Fibroblast of gingiva (primary cell): ENCODE data around the gene C10orf90.
"Not testable (repeated sequence)": the region's sequence is repeated elsewhere in the genome, so short reads cannot be mapped to it uniquely, and the experiment has no call there.

Experiments used
- DNase-seq: peaks from one replicate; pipeline ENCODE4 v3.0.0-alpha.2; 2011; ENCODE audit warnings: low read depth

The C10orf90 gene

DNA sequence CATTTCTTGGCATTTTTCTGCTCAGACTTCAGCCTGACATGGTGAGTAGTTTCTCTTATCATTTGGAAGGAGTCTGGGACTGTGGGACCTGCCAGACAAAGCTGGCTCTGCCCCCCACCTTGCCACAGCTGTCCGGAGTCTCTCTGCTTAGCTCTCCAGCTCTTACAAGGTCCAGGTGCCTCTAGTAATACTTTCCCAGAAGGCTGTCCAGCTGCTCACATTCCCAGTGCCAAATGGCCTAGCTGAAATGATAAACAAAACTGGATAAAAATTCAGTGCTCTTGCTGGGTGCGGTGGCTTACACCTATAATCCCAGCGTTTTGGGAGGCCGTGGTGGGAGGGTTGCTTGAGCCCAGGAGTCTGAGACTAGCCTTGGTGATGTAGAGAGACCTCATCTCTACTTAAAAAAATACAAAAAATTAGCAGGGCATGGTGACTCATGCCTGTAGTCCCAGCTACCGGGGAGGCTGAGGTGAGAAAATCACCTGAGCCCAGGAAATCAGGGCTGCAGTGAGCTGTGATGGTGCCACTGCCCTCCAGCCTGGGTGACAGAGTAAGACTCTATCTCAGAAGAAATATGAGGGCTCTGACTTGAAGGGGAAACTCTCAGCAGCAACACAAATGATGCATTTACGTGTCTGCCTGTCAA, 86.8 kb downstream of the C10orf90 start:
- DNase-seq, result no peak

DNA sequence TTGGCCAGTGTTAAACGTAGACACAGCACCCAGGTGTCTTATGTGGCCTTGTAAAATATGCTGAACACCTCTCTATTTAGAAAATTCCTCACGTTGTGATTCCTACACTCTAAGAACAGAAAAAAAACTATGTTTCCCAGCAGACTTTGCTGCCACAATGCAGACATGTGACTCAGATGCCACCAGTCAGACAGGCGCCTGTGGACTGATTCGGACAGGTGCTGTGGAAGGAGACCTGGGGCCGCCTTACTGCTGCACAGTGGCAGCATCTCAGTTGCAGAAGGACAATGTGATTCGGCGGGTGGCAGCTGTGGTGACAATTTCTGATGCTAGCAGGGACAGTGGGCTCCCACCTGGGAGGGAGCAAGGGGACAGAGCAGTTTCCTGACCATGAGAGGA, 88.8 kb downstream of the C10orf90 start:
- no peak for DNase-seq

DNA sequence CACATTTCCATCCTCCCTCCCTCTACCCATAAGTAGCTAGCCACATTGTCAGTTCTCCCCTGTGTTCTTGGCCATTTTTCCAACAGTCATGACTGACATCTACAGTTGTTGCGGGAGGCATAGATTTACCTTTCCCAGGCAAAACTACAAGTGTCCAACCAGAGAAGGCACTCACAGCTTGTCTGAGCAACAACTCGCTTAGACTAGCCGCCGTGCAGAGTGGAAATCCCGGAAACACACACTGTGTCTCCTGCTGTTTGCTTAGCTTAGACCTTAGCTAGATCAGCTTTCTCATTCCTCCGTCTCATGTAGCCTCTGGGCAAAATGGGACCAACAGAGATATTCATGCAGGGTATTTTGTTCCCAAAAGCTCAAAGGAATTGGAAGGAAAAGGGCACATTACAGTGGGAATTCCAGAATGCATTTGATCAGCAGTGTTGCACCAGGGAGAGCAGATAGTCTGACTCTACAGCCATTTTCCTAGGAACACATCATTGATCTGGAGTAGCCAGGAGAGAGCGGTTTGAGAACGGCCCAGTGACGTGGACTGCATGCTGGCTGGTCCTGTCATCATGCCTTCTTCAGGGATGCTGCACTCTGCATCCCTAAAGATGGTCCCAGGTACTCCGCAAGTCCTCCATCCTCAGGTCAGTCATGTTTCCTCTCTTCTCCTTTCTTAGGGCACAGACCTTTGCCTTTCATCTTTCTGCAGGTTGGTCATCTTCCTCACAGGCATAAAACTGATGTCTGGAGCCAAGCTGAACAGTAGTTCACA, 89.4 kb downstream of the C10orf90 start:
- DNase-seq, result no peak

DNA sequence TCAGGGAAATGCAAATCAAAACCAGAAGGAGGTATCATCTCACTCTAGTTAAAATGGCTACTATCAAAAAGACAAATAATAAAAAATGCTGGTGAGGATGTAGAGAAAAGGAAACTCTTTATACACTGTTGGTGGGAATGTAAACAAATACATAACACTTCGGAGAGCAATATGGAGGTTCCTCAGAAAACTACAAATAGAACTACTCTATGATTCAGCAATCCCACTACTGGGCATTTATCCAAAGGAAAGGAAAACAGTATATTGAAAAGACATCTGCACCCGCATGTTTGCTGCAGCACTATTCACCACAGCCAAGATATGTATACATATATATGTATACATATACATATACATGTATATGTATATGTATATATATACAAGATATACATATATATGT, 94.2 kb downstream of the C10orf90 start:
- DNase-seq, result no peak

DNA sequence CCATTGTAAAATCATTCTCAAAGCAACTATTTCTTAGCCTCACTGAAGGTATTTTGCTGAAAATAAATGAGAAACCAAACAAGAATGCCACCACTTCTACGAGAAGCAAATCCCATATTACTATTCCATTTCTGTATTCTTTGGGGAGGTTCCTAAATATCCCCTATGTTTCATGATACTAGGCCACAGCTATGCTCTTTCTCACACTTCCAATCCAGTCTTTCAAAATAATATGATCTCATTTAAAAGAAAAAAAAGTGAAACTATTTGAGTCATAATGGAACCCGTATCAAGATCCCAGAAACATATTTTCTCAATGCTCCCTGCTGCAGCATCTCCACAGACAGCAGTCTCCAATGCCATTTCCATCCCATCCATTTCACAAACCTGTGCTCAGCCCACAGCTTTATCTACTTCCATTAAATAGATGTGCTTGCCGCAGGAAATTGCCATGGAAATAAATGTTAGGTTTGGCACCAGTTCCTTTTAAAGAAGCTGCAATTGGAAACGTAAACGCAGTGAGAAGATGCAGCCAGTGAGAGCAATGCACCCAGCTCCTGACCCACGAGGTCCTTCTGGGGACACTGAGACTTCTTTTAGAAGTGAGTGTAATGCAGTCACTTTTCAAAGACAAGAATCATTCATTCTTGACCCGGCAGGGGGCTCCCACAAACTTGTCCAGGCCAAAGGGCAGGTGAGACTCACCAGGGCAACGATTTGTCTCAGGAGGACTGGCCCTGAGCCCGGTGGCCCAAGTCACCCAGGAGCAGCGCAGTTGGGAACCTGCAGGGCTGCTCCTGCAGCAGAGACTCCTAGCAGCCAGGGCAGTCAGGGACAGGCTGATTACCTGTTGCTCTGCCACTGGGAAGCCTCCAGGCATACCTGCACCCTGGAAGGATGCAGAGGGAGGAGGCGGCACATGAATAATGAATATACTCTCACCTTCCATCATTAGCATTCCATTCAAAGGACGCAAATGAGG, 99.6 kb downstream of the C10orf90 start:
- no peak for DNase-seq

DNA sequence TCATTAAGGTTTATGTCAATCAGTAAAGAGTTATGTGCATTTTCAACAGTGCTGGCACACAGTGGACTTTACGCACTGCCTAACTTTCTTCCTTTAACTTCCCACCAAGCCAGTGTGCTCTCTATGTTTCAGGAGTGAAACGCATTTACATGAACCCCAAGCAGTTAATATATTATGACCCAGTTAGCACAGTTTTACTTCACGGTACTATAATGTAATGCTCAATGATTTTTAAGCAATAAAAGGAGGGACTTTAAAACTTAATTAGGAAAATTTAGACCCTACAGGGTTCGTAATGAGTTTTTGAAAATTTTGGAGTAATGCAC, 100.3 kb downstream of the C10orf90 start:
- DNase-seq, result no peak

DNA sequence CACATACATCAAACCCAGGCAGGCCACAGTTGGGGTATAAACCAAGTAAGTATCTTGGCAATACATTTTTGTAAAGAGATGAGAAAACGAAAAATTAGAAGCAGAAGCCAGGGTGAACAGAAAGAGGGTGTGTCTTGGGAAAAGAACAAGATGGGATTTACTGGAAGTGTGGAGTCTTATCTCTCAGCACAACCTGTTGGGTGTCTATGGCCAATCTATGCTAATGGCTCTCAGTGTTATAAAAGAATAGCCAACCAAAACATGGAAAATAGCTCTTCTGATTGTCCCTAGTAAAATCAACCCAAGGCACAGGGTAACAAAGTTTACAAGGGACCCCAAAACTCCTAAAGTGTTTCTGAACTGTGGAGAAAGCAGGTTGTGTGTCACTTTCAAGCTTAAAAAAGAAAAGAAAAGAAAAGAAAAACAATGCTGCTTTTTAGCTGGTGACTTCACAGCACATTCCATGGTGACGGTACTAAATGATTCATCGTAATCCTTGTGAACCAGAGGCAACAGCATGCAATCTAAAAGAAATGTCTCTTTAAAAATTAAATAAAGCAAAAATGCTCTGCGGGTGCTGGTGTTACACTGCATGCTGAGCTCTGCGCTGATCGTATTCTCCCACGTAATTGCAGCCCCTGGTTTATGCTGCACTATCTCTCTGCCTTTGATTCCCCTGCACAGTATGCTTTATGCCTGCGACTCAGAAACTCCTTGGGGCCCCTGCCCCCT, 100.8 kb downstream of the C10orf90 start:
- peak; percentile 57 for DNase-seq

DNA sequence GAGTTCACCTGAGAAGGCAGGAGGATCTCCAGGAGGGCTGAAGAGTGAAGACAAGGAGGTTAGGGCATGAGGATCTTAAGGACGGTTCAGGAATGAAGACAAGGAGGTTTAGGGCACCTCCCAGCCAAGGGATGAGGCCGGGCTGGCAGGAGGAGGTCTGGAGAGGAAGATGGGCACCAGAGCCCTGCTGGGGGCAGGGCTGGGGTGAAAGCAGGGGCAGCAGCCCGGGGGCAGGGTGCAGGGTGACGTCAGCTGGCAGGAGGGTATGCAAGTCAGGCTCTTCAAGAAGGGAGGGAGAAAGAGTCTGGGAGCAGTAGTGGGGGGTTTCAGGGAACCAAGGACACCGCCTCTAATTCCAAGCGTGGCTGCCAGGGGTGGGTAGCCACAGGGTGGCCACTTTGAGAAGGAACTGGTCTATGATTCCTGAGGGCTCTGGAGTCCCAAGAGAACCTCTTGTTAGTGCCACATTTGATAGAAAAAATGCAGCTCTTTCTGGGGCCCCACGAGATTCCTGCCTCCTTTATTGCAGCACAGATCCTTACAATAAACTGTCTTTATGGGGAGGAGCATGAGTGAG, 101.6 kb downstream of the C10orf90 start:
- DNase-seq, result no peak

DNA sequence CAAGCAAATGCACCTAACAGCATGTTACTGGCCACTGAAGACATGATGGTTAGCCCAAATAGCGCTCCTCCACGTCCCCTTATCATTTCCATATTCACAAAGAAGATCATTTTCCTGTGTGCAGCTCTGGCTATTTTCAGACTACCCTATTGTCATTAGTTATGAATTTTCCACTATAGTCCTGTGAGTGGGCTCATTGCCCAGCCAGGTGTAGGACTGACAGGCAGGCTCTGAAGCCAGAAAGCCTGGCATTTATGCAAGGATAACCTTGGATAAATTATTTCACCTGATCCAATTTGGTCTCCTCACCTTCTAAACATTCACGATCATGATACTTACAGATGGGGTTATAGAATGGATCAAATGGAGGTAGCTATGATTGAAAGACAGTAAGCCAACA, 104.6 kb downstream of the C10orf90 start:
- no peak for DNase-seq

DNA sequence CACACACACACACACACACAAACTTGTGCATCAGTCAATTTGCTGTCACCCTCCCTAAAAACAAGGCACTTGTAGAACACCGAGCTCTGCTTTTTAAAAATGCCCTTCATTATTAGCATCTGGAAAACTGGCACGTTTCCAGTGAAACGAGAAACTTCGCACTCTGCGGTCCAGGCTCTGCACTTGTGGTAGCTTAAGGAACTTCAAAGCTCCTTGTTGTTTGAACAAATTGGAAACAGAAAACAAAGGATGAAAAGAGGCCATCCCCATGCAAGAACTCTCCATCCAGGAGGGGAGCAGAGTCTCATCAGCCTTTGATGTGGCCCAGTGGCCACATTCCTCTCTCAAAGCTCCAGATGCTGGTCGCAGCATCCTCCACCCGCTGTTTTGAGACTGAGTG, 105.1 kb downstream of the C10orf90 start:
- DNase-seq, result no peak

DNA sequence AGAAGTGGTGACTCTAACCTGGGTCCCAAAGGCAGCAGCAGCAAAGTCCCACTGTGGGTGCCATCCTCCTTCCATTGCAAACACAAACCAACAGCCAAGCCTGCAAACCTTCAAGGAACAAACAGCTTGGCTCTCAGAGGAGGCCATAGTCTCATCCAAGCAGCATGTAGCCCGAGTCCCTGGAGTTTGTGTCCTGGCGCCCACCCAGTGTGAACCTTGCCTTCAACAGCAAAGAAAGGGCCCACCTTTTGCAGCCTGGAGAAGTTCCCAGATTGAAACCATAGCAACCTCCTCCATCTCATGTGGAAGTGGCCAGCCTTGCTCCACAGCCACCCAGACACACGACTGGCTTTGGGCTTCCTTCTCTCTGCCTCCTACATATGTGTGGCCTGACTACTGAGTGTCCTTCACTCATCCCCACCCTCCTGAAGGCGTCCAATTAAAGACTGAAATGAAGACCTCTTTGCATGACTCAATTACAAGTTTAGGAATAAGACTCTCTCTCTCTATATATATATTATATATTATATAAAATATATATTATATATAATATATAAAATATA, 106.1 kb downstream of the C10orf90 start:
- DNase-seq, result no peak

DNA sequence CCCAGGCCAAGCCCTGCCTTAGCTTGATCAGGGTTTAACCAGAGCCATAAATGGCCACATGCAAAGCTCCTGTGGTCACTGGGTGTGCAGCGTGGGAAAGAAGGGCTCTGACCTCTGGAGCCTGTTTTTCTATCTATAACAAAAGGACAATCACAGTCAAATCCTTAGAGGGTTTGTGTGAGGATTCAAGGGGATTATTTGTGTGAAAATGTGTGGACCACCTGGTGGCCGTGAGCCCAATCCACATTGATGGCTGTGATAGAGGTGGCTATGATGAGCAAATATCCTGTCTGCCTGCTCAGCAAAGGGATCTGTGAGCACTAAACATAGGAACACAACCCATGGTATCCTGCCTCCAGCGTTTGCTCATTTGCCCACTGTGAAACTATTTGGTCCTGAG, 107.1 kb downstream of the C10orf90 start:
- no peak for DNase-seq

DNA sequence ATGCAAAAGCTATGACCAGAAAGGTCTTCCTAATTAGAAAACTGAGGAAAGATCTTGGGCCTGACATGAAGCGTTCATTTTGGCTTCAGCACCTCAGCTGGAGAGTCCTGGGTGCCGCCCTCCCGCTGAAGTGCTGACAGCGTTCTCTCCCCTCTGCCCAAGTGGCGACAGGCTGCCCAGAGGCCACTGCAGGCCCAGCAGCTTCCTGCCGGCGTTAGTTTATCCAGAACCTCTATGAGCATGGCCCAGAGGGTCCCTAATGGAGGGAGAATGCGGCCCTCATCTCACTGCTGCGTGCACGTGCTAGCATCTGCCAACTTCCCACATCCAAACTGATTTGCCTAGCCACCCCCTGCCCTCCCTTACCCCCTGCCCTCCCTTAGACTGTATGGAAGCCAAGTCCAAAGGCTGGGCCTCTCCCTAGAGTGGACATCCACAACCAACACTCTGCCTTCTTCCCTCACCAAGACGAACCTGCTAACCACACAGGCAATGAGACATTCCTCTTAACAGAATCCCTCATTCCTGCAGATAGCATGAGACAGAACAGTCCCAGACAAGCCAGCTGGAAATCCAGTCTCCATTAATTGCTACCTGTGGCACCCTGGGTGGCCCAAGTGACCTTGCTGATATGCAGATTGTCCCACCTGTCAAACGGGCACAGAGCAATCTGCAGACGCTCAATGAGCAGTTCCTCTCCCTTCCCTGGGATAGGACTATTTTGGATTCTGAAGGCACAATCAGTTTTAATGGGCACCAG, 108.4 kb downstream of the C10orf90 start:
- no peak for DNase-seq

DNA sequence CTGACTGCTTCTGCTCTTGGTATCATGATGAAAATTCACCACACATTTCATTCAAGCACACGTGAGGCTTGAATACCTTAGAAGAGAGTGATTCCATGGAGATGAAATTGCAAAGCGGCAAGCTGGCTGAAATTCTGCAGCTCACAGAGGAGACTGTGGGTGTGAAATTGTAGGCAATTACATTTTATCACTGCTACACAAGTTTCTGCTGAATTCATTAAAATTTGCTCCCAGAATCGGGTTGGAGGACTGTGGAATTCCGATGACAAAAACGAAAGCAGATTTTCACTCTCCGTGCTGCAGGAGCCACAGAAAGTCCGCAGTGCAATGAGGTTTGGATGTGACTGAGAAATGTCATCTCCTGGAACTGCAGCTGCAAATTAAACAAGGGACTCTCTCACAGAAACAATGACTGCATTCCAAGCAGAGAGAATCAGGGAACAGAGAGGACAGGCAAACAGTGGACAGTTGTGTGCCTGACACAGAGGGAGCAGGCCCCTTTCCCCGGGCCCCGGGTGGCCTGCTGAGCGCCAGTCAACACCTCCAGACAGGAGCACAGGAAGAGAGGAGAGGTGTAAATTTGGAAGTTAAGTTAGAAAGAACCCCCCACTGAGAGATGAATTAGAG, 109.1 kb downstream of the C10orf90 start:
- DNase-seq, result no peak

DNA sequence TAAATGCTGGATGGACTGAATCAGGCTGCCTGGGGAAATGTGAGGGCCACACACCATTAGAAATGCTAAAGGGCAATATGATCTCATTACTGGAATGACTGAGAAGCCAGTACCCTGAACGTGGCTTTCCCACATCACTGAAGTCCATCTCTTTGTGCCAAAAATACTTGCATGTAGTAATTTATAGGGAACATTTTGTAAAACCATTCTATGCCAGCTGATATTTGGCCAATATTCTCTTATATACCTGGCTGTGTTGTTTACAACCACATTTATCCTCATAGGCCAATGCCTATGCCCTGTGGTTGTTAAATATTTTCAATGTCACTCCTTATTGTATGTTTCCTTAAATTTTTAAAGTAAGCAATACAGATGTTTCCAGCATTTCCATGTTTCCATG, 111.6 kb downstream of the C10orf90 start:
- no peak for DNase-seq

DNA sequence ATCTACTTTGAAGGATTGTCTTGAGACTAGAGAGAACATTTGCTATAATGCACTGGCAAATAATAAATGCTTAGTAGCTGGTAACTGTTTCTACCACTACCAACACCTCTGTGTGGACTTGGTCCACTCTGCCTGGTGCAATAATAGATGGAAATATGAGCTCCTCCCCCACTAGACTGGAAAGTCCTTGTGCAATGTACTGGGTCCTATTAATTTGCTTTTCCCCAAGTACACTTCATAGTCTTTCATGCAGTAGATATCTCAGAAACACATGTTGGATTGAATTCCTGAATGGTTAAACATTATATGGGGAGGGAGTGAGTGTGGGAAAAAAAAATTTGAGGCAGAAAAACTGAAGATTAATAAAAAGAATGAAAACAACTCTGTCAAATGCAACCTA, 119.3 kb downstream of the C10orf90 start:
- DNase-seq, result no peak

DNA sequence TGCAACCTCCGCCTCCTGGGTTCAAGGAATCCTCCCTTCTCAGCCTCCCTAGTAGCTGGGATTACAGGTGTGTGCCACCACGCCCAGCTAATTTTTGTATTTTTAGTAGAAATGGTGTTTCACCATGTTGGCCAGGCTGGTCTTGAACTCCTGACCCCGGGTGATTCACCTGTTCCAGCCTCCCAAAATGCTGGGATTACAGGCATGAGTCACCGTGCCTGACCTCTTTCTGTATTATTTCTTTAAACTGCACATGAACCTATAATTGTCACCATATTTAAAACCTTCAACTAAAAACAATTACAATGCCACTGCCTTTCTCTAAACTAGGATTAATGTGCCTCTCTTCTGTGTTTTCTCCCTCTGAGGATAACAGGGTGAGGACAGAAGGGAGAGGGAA, 119.9 kb downstream of the C10orf90 start:
- not testable (repeated sequence) for DNase-seq

DNA sequence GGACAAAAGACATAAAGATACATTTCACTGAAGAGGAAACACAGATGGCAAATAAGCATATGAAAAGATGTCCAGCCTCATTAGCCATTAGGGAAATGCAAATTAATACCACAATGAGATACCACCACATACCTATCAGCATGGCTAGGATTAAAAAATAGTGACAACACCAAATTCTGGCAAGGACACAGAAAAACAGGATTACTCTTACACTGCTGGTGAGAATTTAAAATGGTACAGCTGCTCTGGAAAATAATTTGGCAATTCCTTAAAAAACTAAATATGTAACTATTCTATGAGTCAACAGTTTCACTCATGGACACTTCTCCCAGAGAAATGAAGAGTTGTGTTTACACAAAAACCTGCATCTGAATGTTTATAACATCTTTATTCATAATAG, 121.1 kb downstream of the C10orf90 start:
- DNase-seq, result no peak

DNA sequence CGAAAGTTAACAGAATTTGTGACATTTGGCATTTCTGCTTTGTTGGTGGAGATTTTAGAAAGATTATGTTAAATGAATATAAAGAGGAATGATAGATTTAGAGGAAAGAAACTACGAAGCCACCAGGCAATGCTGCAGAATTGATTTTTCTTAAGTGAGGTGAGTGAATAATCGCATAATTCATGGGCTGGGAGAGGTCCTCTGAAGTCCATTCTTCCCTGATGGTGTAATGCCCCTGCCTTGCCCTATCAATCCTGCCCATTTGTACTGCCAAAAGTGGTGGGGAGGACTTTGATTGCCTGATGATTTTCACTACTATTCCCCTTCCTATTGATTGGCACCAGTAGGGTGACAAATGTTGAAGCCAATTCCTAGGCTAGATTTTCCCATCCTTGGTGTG, 125.9 kb downstream of the C10orf90 start:
- no peak for DNase-seq

DNA sequence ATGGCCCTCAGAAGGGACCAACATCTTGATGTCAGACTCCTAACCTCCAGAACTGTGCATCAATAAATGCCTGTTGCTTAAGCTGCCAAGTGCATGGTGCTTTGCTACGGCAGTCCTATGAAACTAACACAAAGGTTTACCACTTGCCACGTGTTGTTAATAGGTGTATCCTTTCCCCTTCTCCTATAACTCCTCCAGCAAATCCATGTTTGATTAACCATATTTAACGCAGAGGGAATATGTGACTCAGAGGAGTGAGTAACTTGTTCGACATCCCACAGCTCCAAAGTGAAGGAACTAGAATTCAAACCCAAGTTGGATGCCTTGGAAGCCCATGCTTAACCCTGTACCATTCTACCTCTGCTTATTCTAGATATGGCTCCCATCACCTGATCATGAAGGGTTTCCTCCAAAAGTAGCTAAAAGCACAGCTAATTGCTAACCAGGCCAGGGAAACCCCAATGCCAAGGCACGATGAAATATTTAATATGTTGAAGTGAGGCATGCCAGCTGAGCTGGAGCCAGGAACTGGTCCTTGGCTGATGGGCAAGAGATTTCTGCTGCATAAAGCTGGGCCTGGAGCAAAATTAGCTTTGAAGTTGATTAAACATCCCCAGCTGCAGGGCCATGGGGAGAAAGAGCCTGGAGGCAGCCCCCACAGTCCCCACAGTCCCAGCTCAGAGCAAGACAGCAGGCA, 131.9 kb downstream of the C10orf90 start:
- DNase-seq, result no peak
